Stimulated activated CD8-positive, alpha-beta memory T cell treated with anti-CD3 and anti-CD28 coated beads, Interleukin-2, amount 100 ng/mL, for 1 hour (primary cell): Measurements from ENCODE around the gene LOXL4.

Experiments
- DNase-seq, 2 donors: peaks; one replicate each; pipeline ENCODE4 v3.0.0-alpha.2; 2020; ENCODE audit warnings: low read depth in 2 of 2

Gene LOXL4

GRCh38 chr10:98267894-98268693, at the start of gene LOXL4:
TSS of gene LOXL4 (minus strand) at chr10:98268194. CDS start at chr10:98263019, 5,175 bp downstream.
- DNase-seq: no peak

- DNase-seq: no peak
Observed at GRCh38 chr10:98316661-98317060, 48.7 kb upstream of the LOXL4 start.

- no peak for DNase-seq
Observed at GRCh38 chr10:98316170-98316569, 48.2 kb upstream of the LOXL4 start.

GRCh38 chr10:98314532-98315284, 46.7 kb upstream of the LOXL4 start:
- no peak for DNase-seq

- no peak for DNase-seq
Observed at GRCh38 chr10:98313598-98313997, 45.6 kb upstream of the LOXL4 start.

- DNase-seq: no peak
Observed at GRCh38 chr10:98312822-98313221, 44.8 kb upstream of the LOXL4 start.

GRCh38 chr10:98312349-98312748, 44.4 kb upstream of the LOXL4 start:
- DNase-seq: no peak

- no peak for DNase-seq
Observed at GRCh38 chr10:98310701-98311100, 42.7 kb upstream of the LOXL4 start.

GRCh38 chr10:98309366-98310355, 41.7 kb upstream of the LOXL4 start:
- no peak for DNase-seq

- no peak for DNase-seq
Observed at GRCh38 chr10:98308669-98309365, 40.8 kb upstream of the LOXL4 start.

- DNase-seq: no peak
Observed at GRCh38 chr10:98307916-98308541, 40.0 kb upstream of the LOXL4 start.

GRCh38 chr10:98306501-98306900, 38.5 kb upstream of the LOXL4 start:
- DNase-seq: no peak

GRCh38 chr10:98303569-98303968, 35.6 kb upstream of the LOXL4 start:
- DNase-seq: no peak

GRCh38 chr10:98302741-98303365, 34.9 kb upstream of the LOXL4 start:
- no peak for DNase-seq

- no peak for DNase-seq
Observed at GRCh38 chr10:98301664-98302319, 33.8 kb upstream of the LOXL4 start.

GRCh38 chr10:98300526-98301229, 32.7 kb upstream of the LOXL4 start:
- DNase-seq: no peak

GRCh38 chr10:98299341-98299740, 31.3 kb upstream of the LOXL4 start:
- DNase-seq: no peak

- DNase-seq: no peak
Observed at GRCh38 chr10:98296524-98296923, 28.5 kb upstream of the LOXL4 start.

- no peak for DNase-seq
Observed at GRCh38 chr10:98295907-98296306, 27.9 kb upstream of the LOXL4 start.
